ENCODE results near the gene SLC6A18. TPM values are rescaled to one million over a fixed set of nuclear protein-coding genes. Genes with fewer than 3 reads are reported as not detected.

Gene SLC6A18
- not detected in 2 replicates for total RNA-seq
- polyA plus RNA-seq: not detected in 2 replicates

- Histone ChIP-seq H3K9me3 (ENCODE audit: low read depth) (no peaks in the 10 kb centered on the region), H3K36me3 (no peaks in the 10 kb centered on the region)
Measured at GRCh38 chr5:1225081-1225480, at the start of gene SLC6A18. TSS of gene SLC6A18 (plus strand) at chr5:1225381. CDS start at chr5:1225478, 97 bp downstream.

GRCh38 chr5:1175801-1176472 is 49.2 kb upstream of the SLC6A18 start:
- TF ChIP-seq CTCF (IDR thresholded peaks at IDR 0.05; ENCODE audit: low read depth, low read length): no peak
- no peaks in the 10 kb centered on the region for H3K36me3 ChIP-seq
- H3K27me3 ChIP-seq: no peaks in the 10 kb centered on the region

More at GRCh38 chr5:1225081-1225480, at the start of gene SLC6A18:
- Histone ChIP-seq H3K27me3 (no peaks in the 10 kb centered on the region), H3K27ac (no peak within 1 kb of the TSS), H3K4me1 (ENCODE audit: low read depth) (no peaks in the 10 kb centered on the region), H3K4me3 (no peak within 1 kb of the TSS)
- DNase-seq (ENCODE audit: low read depth in 1 of 2, low spot score in 1 of 2): no peak
- no peak for TF ChIP-seq CTCF (IDR thresholded peaks at IDR 0.05; ENCODE audit: low read depth, low read length)

GRCh38 chr5:1176473-1177391 is 48.4 kb upstream of the SLC6A18 start:
- H3K27me3 ChIP-seq: no peaks in the 10 kb centered on the region
- H3K9me3 ChIP-seq (ENCODE audit: low read depth): no peaks in the 10 kb centered on the region
- H3K4me1 ChIP-seq (ENCODE audit: low read depth): no peaks in the 10 kb centered on the region
- H3K27ac ChIP-seq: no peak overlapping the region
- no peaks in the 10 kb centered on the region for H3K36me3 ChIP-seq
- no peak for TF ChIP-seq CTCF (IDR thresholded peaks at IDR 0.05; ENCODE audit: low read depth, low read length)
- H3K4me3 ChIP-seq: no peak overlapping the region
- DNase-seq (ENCODE audit: low read depth in 1 of 2, low spot score in 1 of 2): no peak

More at GRCh38 chr5:1175801-1176472, 49.2 kb upstream of the SLC6A18 start:
- H3K9me3 ChIP-seq (ENCODE audit: low read depth): no peaks in the 10 kb centered on the region
- no peaks in the 10 kb centered on the region for H3K4me1 ChIP-seq (ENCODE audit: low read depth)
- no peak overlapping the region for H3K4me3 ChIP-seq
- H3K27ac ChIP-seq: no peak overlapping the region
- DNase-seq (ENCODE audit: low read depth in 1 of 2, low spot score in 1 of 2): no peak

GRCh38 chr5:1177826-1178528 is 47.2 kb upstream of the SLC6A18 start:
- Histone ChIP-seq H3K27me3 (no peaks in the 10 kb centered on the region), H3K27ac (no peak overlapping the region), H3K9me3 (ENCODE audit: low read depth) (no peaks in the 10 kb centered on the region), H3K36me3 (no peaks in the 10 kb centered on the region), H3K4me3 (no peak overlapping the region), H3K4me1 (ENCODE audit: low read depth) (peaks cover 8% of the 10 kb centered on the region)
- no peak for TF ChIP-seq CTCF (IDR thresholded peaks at IDR 0.05; ENCODE audit: low read depth, low read length)
- no peak for DNase-seq (ENCODE audit: low read depth in 1 of 2, low spot score in 1 of 2)
